Dermis microvascular lymphatic vessel endothelial cell (primary cell): ENCODE results near the gene PPDPF. TPM values are rescaled to one million over a fixed set of nuclear protein-coding genes. Genes with fewer than 3 reads are reported as not detected.
"Not testable (repeated sequence)": the region's sequence is repeated elsewhere in the genome, so short reads cannot be mapped to it uniquely, and the experiment has no call there.

Experiments
- DNase-seq, 2 donors: peaks; one replicate each; pipeline versions ENCODE4 v3.0.0 to v3.0.0-alpha.2; 2010; ENCODE audit warnings: low read depth in 2 of 2
- total RNA-seq: library from RNA; depleted of rRNA; stranded (reverse); fragments of >200 nt; gene quantifications from 2 replicates; pipeline ENCODE4 v1.2.1, GENCODE V29; 2014

The PPDPF gene
- total RNA-seq, 1 donor from 2014 or later = 16.3 TPM

DNA sequence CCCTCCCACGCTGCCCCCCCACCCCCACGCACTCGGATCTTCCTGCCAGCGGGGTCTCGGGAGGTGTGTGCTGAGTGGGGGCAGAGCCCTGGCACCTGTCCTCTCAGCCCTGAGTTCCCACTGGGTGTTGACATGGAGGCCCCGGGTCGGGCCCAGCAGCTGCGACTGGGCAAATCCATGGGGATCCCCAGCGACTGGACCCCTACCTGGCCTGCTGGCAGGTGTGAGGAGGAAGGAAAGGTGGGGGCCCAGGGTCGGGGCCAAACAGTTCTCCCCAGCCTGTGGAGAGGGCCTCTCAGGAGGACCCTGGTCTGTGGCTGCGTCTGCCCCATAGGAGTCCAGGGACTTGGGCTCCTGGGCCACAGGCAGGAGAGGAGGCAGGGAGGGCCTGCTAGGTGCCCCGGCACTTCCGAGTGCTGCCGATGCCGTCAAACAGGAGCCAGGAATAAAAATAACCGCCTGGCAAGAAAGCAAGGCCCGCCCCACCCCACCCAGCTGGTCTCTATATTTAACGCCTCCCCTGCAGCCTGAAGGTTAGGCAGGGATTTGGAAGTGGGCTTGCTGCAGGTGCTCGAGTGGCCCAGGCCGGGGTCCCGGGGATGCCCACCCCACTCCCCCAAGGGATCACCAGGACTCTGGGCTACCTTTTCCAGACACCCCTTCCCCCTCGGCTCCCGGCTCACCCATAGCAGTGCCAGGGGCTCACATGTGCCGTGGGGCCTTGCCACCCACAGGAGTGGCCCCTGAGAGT lies 20.2 kb upstream of the PPDPF start:
- DNase-seq = no peak

DNA sequence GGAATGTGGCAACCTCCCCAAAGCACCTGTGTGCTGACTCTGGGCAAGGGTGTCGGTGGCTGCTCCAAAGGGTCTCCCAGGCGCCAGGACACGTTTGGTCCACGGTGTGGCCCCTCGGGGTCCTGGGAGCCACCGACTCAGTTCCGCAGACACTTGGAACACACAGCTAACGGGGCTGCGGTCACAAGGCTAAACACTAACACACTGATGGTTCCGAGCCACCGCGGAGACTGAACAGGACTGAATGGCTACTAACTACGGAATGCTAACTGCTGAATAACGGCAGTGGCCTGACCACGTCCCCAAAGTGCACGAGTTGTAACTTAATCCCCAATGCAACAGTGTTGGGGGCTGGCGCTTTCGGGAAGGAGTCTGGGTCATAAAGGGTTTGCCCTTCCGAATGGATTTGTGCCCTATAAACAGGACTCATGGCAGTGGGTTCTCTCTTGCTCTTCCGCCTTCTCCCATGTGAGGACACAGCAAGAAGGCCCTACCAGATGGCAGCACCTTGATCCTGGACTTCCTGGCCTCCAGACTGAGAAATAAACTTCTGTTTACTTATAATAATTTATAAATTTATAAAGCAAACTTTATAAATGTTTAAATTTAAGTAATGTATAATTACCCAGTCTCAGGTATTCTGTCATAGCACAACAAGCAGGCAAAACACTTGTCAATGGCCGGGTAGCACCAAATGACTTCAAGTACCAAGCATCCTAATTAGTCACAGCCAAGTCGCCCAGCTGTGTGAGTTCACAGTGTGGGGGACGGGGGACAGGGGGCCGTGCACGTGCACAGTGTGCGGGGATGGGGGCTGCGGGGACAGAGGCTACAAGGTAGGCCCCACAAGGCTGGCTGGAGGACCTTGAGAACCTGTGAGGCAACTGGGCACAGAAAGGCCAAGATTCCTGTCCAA lies 19.4 kb upstream of the PPDPF start:
- DNase-seq = no peak

DNA sequence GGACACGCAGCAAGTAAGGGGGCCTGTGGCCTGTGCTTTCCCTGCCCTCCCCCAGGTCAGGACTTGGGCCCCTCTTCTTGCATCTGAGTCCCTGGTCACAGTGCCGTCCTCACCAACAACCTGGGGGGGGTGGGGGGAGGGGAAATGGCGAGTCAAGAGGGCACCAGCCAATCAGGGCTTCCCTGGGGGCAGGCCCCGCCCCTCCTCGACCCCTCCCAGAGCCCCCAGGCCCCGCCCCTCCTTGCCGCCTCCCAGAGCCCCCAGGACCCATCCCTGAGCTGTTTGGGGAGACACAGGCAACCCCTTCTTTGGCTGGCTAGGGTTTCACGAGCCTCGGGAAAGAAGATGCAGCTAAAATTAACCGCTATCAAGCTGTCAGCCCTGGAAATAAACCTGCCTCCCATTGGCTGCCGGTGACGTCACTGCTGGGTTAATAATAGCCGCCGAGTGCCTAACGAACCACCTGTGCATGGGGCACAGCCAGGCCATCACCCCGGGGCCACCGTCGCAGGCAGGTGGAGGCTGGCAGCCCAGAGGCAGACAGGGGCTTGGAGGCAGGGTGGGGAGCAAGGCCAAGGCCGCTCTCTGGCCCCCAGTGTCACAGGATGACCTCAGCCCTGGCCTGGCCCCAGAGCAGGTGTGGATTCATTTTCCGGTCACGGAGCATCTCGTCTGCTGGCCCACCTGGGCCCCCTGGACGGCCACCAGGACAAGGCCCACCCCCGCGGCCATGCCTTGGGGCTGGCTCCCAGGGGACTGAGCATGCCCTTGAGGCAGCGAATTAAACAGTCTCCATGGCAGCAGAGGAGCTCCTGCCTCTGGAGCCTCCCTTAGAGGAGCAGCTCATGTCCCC lies 18.5 kb upstream of the PPDPF start:
- peak in 1 of 2 donors; percentile 20 for DNase-seq

DNA sequence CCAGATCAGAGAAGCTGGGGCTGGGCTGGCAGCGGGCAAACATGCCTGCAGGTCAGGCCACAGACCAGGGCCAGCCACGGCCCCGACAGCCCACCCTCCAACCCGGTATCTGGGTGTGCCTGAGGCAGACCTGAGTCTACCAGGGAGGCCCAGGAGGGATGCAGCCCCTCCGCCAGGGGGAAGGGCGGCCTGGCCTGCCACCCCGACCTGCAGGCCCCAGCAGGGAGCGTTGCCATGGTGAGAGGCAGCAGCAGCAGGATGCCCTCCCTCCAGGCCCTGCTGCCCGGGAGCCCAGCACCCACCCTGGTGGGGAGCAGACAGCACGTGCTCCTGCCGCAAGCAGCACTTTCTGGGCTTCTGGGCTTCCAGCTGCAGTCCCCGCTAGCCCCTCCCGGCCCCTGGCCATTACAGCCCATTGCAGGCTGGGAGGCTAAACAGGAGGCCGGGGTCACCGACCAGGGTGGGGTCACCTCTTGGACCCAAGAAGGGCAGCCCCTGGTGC lies 17.8 kb upstream of the PPDPF start:
- DNase-seq = no peak

DNA sequence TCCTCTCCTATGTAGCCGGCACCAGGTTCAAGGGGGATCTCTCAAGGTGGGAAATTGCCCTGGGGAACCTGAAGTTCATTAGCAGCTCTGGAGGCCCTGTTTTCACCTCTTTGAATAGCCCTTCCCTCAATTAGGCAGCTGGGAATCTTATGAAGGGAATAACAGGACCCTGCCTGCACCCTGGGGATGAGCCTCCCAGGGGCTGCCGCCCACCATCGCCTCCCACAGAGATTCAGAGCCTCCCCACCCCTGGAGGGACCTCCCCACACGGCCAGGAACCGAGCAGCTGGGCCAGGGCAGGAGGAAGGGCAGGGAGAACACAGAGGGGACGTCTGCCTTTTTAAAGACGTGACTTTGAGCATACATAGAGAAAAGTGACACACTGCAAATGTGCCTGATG lies 17.0 kb upstream of the PPDPF start:
- no peak for DNase-seq

DNA sequence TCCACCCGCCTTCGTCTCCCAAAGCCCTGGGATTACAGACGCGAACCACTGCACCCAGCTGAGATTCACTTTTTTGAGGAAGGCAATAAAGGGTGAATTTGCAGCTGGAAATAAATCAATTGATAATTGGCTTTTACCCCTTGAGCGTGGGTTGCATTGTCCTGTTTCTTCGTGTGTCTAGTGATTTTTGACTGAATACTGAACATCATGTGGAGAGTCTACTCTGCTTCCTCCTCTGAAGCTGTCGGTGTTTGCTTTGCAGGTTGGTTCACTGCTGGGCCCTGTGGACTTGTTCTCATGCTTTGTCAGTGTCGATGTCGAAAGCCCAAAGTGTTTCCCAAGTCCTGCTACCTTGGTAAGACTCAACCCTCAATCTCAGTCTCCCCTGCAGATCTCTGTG lies 15.9 kb upstream of the PPDPF start:
- no peak for DNase-seq

DNA sequence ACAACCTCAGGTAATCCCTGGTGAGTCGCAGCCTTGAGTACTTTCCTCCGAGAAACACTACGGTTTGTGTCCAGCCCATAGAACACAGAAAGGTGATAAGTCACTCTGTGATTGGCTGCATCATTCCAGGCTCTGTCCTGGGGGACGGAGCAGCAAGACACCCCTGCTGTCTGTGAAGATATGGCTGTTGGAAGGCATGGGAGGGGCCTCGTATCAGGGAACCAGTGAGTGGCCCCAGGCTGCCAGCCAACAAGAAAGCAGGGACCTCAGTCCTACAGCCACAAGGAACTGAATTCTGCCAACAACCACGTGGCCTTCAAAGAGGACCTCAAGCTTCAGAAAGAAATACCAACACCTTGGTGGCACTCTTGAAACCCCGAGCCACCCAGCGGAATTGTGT lies 15.3 kb upstream of the PPDPF start:
- DNase-seq = no peak

DNA sequence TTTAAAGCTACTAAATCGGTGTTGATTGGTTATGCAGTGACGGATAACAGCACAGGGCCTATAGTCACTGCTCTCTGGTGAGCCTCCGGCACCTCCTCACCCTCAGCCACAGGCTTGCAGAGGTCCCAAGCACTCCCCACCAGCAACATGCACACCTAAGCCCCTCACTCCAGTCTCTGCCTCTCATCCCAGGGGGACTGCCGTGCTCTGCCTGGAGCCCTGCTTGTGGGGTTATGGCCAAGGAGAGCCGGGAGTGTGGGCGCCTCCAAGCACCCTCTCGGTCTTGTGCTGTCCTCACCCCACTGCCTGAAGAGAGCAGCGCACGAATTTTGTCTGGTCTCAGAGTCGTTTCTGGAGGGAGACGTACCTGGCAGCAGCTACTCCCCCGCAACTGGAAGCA lies 14.8 kb upstream of the PPDPF start:
- no peak for DNase-seq

DNA sequence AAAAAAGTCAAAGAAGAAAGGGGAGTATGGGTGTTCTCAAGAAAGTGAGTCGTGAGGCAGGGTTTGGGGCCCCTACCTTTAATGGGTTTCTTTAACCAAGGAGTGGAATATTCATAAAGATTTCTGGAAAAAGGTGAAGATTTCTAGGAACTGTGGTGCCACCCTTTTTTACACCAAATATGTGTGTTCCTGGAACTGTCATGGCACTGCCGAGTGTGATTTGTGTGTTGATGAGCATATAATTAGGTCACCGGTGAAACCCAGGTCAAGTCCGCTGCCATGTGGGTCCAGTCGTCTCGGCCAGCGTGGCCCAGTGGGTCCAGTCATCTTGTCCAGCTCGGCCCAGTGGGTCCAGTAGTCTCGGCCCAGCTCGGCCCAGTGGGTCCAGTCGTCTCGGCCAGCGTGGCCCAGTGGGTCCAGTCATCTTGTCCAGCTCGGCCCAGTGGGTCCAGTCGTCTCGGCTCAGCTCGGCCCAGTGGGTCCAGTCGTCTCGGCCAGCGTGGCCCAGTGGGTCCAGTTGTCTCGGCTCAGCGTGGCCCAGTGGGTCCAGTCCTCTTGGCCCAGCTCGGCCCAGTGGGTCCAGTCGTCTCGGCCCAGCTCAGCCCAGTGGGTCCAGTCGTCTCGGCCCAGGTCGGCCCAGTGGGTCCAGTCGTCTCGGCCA lies 13.4 kb upstream of the PPDPF start:
- no peak for DNase-seq

DNA sequence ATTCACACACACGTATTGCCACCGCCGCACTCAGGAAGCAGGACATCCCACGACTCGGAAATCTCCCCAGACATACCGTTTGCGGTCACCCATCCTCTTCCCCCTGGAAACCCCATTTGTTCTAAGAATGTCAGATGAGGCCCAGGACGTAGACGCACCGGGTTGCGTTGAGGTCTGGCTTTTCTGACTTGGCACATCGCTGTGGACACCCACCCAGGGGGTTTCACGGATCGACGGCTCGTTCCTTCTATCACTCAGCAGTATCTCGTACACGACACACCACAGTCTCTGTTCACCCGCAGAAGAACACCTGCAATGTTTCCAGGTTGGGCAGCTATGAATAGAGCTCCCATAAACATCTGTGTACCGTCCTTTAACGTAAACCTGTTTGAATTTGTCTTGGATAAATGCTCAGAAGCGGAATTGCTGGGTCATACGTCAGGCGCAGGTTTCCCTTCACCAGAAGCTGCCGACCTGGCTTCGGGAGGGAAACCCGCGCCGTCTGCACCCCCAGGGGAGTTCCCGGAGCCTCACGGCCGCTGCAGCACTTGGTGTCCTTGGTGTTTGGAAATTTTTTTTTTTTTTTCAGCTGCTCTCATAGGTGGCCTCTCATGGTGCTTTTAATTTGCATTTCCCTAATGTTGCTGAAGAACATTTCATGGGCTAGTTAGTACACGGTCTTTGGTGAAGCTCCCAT lies 12.3 kb upstream of the PPDPF start:
- no peak for DNase-seq

DNA sequence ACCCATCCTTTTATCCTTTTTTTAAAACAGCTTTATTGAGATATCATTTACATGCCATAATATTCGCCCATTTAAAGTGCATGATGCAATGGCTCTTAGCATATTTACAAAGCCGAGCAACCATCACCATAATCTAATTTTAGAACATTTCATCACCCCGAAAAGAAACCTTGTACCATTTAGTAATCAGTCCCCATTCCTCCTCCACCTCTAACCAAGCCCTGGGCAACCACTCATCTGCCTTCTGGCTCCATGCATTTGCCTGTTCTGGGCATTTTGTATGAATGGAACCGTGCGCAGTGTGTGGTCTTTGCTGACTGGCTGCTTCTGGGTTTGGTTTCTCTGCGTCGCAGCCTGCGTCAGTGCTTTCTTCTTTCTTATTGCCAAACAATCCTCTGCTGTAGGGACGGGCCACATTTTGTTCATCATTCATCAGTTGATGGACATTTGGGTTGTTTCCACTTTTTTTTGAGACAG lies 11.4 kb upstream of the PPDPF start:
- DNase-seq = no peak

DNA sequence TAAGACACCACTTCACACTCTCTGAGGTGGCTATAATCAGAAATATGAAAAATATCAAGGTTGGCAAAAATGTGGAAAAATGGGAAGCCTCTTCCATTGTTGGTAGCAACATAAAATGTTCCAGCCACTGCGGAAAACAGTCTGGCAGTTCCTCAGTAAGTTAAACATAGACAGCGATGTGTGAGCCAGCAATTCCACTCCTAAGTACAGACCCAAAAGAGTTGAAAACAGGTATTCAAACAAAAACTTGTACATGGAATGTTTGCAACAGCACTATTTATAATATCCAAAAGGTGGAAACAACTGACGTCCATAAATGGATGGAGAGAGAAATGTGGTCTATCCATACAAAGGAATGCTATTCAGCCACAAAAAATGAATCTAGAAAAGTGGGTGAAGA lies 7.4 kb upstream of the PPDPF start:
- no peak for DNase-seq

DNA sequence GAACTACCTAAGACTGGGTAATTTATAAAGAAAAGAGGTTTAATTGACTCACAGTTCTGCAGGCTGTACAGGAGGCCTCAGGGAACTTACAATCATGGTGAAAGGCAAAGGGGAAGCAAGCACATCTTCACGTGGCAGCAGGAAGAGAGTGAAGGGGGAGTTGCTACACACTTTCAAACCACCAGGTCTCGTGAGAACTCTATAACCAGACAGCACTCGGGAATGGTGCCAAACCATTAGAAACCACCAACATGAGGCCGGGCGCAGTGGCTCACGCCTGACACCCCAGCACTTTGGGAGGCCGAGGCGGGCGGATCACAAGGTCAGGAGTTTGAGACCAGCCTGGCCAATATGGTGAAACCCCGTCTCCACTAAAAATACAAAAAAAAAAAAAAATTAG lies 6.0 kb upstream of the PPDPF start:
- DNase-seq = not testable (repeated sequence)

DNA sequence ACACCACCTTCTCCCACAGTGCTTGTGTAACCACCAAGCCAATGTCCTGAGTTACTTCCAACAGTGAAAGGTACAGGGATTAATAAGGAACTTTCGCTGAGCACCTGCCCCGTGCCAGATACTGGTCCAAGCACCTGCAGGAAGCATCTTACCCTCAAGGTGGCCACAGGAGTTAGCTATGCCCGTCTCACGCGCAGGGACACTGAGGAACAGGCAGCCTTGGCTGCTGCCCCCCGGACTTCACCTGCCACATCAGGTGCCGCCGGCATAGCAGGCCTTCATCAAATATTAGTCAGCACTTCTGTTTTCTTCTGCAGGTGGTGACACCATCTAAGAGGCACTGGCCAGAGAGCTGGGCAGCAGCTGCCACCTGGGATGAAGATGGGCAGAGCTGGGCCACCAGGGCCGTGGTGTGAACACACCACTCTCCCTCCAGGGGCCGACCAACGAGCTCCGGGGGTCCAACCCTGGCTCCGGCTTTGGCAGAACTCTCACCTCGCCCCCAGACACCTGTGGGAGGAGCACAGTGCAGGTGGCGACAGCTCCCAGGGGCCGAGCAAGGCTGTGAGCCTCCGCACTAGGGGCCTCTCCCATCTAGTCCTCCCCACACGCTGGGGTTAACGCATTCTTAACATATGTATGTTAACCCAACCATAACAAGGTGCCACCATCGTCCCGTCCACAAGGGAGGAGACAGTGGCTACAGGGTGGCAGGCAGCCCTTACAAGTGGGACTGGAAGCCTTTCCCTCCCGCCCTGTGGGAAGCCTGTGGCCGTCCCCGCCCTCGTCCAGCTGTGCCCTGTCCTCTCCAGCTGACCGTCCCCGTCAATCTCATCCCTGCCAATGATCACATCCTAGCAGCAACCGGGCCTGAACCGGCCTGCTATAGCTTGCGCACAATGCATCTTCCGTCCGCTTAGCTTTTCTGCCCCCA lies 2.9 kb upstream of the PPDPF start:
- DNase-seq = no peak

DNA sequence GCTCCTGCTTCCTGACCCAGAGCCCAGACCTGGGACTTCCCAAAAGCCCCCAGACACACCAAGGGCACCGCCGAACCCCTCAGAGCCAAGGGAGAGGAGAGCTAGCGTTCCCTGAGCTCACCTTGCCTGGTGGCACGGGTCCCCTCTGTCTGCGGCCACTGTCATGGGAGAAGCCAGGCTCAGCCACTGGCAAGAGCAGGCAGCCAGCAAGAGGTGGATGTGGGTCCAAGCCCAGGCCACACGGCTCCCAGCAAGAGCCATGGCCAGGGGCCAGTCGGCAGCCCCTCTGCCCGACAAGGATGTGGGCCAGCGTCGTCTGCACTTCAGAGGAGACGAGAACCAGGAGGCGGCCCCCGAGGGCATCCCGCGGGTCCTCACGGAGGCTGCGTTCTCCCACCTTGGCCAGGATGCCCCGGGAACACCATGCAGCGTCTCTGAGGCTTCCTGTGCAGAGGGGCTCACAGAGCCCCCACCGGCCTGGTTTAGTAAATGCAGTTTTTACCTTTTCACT lies 2.2 kb upstream of the PPDPF start:
- DNase-seq = no peak

DNA sequence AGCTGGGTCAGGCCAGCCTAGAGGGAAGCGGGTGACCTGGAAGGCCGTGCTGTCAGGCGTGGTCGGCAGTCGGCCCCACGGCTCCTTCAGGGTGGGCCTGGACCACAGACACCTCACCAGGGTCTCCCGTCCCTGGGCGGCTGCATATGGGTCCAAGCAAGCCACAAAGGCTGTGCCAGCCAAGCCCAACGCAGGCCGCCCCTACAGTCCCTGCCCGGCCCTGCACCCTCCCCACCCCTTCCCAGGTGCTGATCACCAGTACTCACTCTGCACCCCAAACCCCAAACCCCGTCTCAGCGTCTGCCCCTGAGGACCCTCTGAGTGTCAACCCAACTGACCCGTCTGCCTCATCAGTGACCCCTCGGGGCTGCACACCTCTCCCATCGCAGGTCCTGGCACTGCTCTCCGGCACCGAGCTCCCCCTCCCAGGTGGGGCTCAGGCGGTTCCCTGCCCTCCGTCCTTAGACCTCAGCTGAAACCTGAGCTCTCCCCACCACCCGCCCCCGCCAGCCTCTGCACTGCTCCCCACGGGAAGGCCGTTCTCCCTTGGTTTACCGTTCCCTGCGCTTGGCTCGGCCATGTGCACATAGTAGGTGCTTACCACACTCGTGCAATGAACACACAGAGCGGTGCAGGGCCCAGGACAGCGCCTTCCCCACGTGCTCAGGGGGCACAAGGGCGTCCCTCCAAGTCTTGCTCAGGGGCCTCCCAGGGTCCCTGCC lies 1.5 kb upstream of the PPDPF start:
- no peak for DNase-seq

DNA sequence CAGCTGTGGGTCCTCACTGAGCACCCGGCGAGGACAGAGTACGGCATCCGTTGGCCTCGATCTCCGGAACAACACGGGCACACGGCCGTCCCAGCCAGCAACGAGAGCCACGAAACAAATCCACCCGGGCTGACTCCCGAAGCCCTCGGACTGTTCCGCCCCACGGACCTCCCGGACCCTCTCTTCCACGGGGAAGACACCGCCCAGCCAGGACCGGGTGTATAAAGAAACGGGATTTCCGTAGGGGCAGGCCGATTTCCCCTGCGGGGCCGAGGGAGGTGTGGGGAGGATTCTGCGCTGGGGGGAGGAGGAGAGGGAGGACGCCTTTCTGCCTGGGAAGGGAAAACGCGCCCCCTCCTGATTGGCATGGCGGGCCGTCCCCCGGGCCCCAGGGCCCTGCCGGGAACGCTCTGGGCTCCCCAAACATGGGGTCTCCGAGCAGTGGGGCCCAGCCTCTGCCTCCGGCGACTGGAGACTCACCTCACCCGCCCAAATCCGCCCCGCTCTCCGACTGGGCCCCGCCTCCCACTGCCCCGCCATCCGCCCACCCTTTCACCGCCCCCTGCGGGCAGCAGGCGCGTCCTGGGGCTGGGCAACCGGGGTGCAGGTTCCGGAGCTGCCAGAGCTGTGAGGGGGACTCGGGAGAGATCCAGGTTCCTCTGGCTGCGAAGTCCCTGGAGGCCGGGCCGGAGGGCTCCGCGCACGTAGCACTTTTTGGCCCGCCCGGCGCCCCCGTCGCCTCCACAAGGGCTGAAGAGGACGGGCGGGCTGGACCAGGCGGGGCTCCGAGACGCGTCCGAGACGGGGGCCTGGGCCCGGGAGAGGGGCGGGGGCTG lies 679 bp upstream of the PPDPF start:
- DNase-seq = peak in 1 of 2 donors; percentile 57
